GM21515 (cell line): ENCODE data around the gene PDZD7.

ENCODE experiments used
- ATAC-seq: cut with Tn5 transposase; IDR thresholded peaks from one replicate; pipeline ENCODE4 v1.9.1; 2021; ENCODE audit not compliant: unreplicated experiment

PDZD7 gene

GRCh38 chr10:101061624-101062231 lies 30.8 kb upstream of the PDZD7 start, which contains the start of gene KAZALD1:
TSS of gene KAZALD1 (plus strand) at chr10:101061989. CDS start at chr10:101062593, 604 bp downstream.
- no peak for ATAC-seq

- ATAC-seq = peak; percentile 53
Observed at GRCh38 chr10:101060951-101061623, 30.2 kb upstream of the PDZD7 start.

- peak; percentile 46 for ATAC-seq
Observed at GRCh38 chr10:101060036-101060950, 29.4 kb upstream of the PDZD7 start.

GRCh38 chr10:101056365-101057151 lies 25.6 kb upstream of the PDZD7 start:
- no peak for ATAC-seq

- ATAC-seq = no peak
Observed at GRCh38 chr10:101055411-101055810, 24.5 kb upstream of the PDZD7 start.

GRCh38 chr10:101054876-101055275 lies 23.9 kb upstream of the PDZD7 start:
- no peak for ATAC-seq

GRCh38 chr10:101054351-101054750 lies 23.4 kb upstream of the PDZD7 start:
- no peak for ATAC-seq

GRCh38 chr10:101053516-101053915 lies 22.6 kb upstream of the PDZD7 start:
- ATAC-seq = no peak

- ATAC-seq = no peak
Observed at GRCh38 chr10:101052285-101052684, 21.4 kb upstream of the PDZD7 start.

- ATAC-seq = no peak
Observed at GRCh38 chr10:101050208-101051069, 19.5 kb upstream of the PDZD7 start.

GRCh38 chr10:101047961-101048892 lies 17.3 kb upstream of the PDZD7 start:
- ATAC-seq = no peak

GRCh38 chr10:101047268-101047667 lies 16.3 kb upstream of the PDZD7 start:
- ATAC-seq = no peak

GRCh38 chr10:101046332-101047238 lies 15.7 kb upstream of the PDZD7 start:
- no peak for ATAC-seq

- no peak for ATAC-seq
Observed at GRCh38 chr10:101044117-101044516, 13.2 kb upstream of the PDZD7 start.

GRCh38 chr10:101043363-101043707 lies 12.4 kb upstream of the PDZD7 start:
- no peak for ATAC-seq

- ATAC-seq = peak; percentile 91
Observed at GRCh38 chr10:101042667-101043362, 11.9 kb upstream of the PDZD7 start.

- ATAC-seq = no peak
Observed at GRCh38 chr10:101042118-101042517, 11.2 kb upstream of the PDZD7 start.
